ENCODE results near the gene SIDT1. TPM values are rescaled to one million over a fixed set of nuclear protein-coding genes. Genes with fewer than 3 reads are reported as not detected.
A peak's percentile ranks its signal among the peaks of the same experiment; 100 is the strongest.

The SIDT1 gene
- polyA plus RNA-seq, 3 donors from 2014 or later: 9.5 to 33.2 (median 11.8) TPM

- peaks cover 37 to 66% (median 45%) of the 10 kb centered on the region in 3 donors for H3K36me3 Mint-ChIP-seq
- H3K27me3 Mint-ChIP-seq (ENCODE audit: low read depth in 3 of 3): peaks cover 0 to 2% (median 0%) of the 10 kb centered on the region in 3 donors
- H3K4me3 Mint-ChIP-seq: no peak overlapping the region
- H3K9me3 Mint-ChIP-seq: no peaks in the 10 kb centered on the region
- H3K4me1 Mint-ChIP-seq: peaks cover 15 to 30% of the 10 kb centered on the region in 2 donors
- no peak for DNase-seq
- peak overlapping the region in 1 of 6 donors; percentile 19 for H3K27ac Mint-ChIP-seq
These were observed 130.5 kb downstream of the SIDT1 start for GRCh38 chr3:113662824-113663223.

GRCh38 chr3:113663324-113663750 lies 131.0 kb downstream of the SIDT1 start:
- Mint-ChIP-seq H3K4me1 (peaks cover 19 to 36% of the 10 kb centered on the region in 2 donors), H3K9me3 (no peaks in the 10 kb centered on the region), H3K4me3 (no peak overlapping the region), H3K27ac (peak overlapping the region in 2 of 6 donors; percentile 19 to 70), H3K36me3 (peaks cover 32 to 63% (median 40%) of the 10 kb centered on the region in 3 donors), H3K27me3 (ENCODE audit: low read depth in 3 of 3) (peaks cover 0 to 2% (median 1%) of the 10 kb centered on the region in 3 donors)
- DNase-seq: no peak

GRCh38 chr3:113663761-113664160 lies 131.4 kb downstream of the SIDT1 start:
- Mint-ChIP-seq H3K36me3 (peaks cover 36 to 61% (median 36%) of the 10 kb centered on the region in 3 donors), H3K27me3 (ENCODE audit: low read depth in 3 of 3) (peaks cover 0 to 2% (median 1%) of the 10 kb centered on the region in 3 donors), H3K4me3 (no peak overlapping the region), H3K4me1 (peaks cover 19 to 40% of the 10 kb centered on the region in 2 donors), H3K9me3 (no peaks in the 10 kb centered on the region), H3K27ac (no peak overlapping the region)
- DNase-seq: no peak

DNA sequence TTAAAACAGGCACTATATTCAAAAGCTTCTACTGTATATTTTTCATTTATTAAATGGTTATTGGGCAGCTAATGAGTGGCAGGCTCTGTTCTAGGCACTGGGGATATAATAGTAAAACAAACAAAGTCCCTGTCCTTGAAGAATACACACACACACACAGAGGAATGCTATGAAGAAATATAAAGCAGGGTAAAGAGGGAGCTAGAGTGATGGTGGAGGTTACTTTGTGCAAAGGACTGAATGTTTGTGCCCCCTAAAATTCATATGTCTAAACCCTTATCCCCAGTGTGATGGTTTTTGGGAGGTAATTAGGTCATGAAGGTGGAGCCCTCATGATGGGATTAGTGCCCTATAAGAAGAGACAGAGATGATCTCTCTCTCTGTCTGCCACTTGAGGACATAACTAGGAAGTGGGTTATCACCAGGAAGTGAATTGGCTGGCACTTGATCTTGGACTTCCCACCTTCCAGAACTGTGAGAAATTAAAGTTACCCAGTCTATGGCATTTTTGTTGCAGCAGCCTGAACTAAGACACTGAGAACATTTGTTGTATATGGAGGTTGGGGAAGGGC lies 132.3 kb downstream of the SIDT1 start:
- peaks cover 32 to 54% (median 40%) of the 10 kb centered on the region in 3 donors for H3K36me3 Mint-ChIP-seq
- H3K9me3 Mint-ChIP-seq: no peaks in the 10 kb centered on the region
- H3K4me1 Mint-ChIP-seq: peaks cover 19 to 45% of the 10 kb centered on the region in 2 donors
- H3K27ac Mint-ChIP-seq: peak overlapping the region in 4 of 6 donors; percentile 6 to 70 (median 20)
- peaks cover 0 to 2% (median 1%) of the 10 kb centered on the region in 3 donors for H3K27me3 Mint-ChIP-seq (ENCODE audit: low read depth in 3 of 3)
- H3K4me3 Mint-ChIP-seq: peak overlapping the region in 1 of 5 donors; percentile 3
- no peak for DNase-seq

DNA sequence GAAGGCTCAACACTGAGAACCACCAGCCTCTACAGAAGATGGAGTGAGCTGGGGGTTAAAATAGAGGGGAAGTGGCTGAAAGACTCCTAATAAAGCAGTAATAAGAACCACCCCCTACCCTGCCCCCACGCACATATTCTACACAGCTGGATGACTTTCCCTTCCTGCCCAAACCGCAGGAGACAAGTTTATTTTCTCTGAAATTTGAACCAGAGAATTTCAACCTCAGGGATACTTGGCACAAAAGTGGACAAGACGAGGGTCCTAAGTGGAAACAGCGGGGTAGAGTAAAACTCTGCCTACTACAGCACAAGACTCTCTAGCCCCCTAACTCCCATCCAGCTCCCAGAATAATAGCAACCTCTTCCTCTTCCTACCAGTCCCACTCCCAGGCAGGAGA lies 135.7 kb downstream of the SIDT1 start:
- DNase-seq: no peak
- Mint-ChIP-seq H3K4me3 (no peak overlapping the region), H3K27ac (peak overlapping the region in 1 of 6 donors; percentile 67), H3K36me3 (peaks cover 30 to 38% (median 30%) of the 10 kb centered on the region in 3 donors), H3K4me1 (peaks cover 19 to 48% of the 10 kb centered on the region in 2 donors), H3K27me3 (ENCODE audit: low read depth in 3 of 3) (peaks cover 0 to 3% (median 2%) of the 10 kb centered on the region in 3 donors), H3K9me3 (no peaks in the 10 kb centered on the region)

GRCh38 chr3:113673593-113673992 lies 141.2 kb downstream of the SIDT1 start:
- no peak for DNase-seq
- Mint-ChIP-seq H3K36me3 (peaks cover 14 to 32% (median 19%) of the 10 kb centered on the region in 3 donors), H3K9me3 (no peaks in the 10 kb centered on the region), H3K4me1 (peaks cover 4 to 16% of the 10 kb centered on the region in 2 donors), H3K27ac (no peak overlapping the region), H3K27me3 (ENCODE audit: low read depth in 3 of 3) (peaks cover 0 to 2% (median 0%) of the 10 kb centered on the region in 3 donors), H3K4me3 (no peak overlapping the region)

DNA sequence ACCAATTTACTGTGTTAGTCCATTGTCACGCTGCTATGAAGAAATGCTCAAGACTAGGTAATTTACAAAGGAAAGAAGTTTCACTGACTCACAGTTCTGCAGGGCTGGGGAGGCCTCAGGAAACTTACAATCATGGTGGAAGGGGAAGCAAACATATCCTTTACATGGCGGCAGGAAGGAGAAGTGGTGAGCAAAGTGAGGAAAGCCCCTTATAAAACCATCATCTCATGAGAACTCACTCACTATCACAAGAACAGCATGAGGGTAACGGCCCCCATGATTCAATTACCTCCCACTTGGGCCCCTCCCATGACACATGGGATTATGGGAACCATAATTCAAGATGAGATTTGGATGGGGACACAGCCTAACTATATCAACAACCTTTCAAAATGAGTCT lies 143.9 kb downstream of the SIDT1 start:
- no peak for DNase-seq
- Mint-ChIP-seq H3K27me3 (ENCODE audit: low read depth in 3 of 3) (no peaks in the 10 kb centered on the region), H3K4me1 (peaks cover 6 to 21% of the 10 kb centered on the region in 2 donors), H3K9me3 (no peaks in the 10 kb centered on the region), H3K36me3 (peaks cover 10 to 14% (median 11%) of the 10 kb centered on the region in 3 donors), H3K4me3 (no peak overlapping the region), H3K27ac (peak overlapping the region in 1 of 6 donors; percentile 55)

- H3K27me3 Mint-ChIP-seq (ENCODE audit: low read depth in 3 of 3): peaks cover 0 to 1% (median 0%) of the 10 kb centered on the region in 3 donors
- H3K9me3 Mint-ChIP-seq: no peaks in the 10 kb centered on the region
- no peak for DNase-seq
- H3K27ac Mint-ChIP-seq: no peak overlapping the region
- H3K4me1 Mint-ChIP-seq: peaks cover 6 to 26% of the 10 kb centered on the region in 2 donors
- no peak overlapping the region for H3K4me3 Mint-ChIP-seq
- peaks cover 10 to 13% (median 12%) of the 10 kb centered on the region in 3 donors for H3K36me3 Mint-ChIP-seq
These were observed 145.4 kb downstream of the SIDT1 start for GRCh38 chr3:113677737-113678136.

DNA sequence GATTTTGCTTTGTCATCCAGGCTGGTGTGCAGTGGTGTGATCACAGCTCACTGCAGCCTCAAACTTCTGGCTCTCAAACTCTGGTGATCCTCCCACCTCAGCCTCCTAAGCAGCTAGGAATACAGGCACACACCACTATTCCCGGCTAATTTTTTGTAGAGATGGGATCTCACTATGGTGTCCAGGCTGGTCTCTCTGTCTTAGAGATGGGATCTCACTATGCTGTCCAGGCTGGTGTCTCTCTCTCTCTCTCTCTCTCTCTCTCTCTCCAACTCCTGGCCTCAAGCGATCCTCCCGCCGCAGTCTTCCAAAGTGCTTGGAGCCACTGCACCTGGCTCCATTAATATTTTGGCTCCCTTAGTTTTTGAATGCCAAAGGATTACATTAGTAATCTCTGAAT lies 146.4 kb downstream of the SIDT1 start:
- no peak overlapping the region for H3K4me3 Mint-ChIP-seq

More for the DNA sequence above, 146.4 kb downstream of the SIDT1 start:
- peaks cover 6 to 29% of the 10 kb centered on the region in 2 donors for H3K4me1 Mint-ChIP-seq
- peaks cover 11 to 14% (median 12%) of the 10 kb centered on the region in 3 donors for H3K36me3 Mint-ChIP-seq
- DNase-seq: no peak
- peaks cover 0 to 3% (median 0%) of the 10 kb centered on the region in 6 donors for H3K9me3 Mint-ChIP-seq
- H3K27ac Mint-ChIP-seq: peak overlapping the region in 1 of 6 donors; percentile 34
- H3K27me3 Mint-ChIP-seq (ENCODE audit: low read depth in 3 of 3): peaks cover 0 to 1% (median 0%) of the 10 kb centered on the region in 3 donors

Other genes starting within 250 kb of the SIDT1 start
- under 1 TPM in 2 of 3 donors, not detected in 1; 0.22 to 0.34 TPM for gene CFAP44, start 91.1 kb upstream of the SIDT1 start, polyA plus RNA-seq
- gene SPICE1, start 17.4 kb upstream of the SIDT1 start, polyA plus RNA-seq: 1 to 10 TPM in 2 of 3 donors, not detected in 1; 3.7 to 4.7 TPM
- 1 to 10 TPM; 2.1 to 7.3 (median 2.6) TPM for gene USF3, start 164.1 kb downstream of the SIDT1 start, polyA plus RNA-seq
- gene NAA50, start 213.7 kb downstream of the SIDT1 start, polyA plus RNA-seq: 10 to 100 TPM; 58.0 to 80.1 (median 65.2) TPM
- 10 to 100 TPM; 46.0 to 51.1 (median 46.1) TPM for gene ATP6V1A, start 214.5 kb downstream of the SIDT1 start, polyA plus RNA-seq

Measured in immature natural killer cell (primary cell).